Urinary bladder (tissue), 4 donors: ENCODE results near the gene DDX17. TPM values are rescaled to one million over a fixed set of nuclear protein-coding genes. Genes with fewer than 3 reads are reported as not detected.

Source experiments
- DNase-seq: peaks from one replicate; pipeline ENCODE4 v3.0.0-alpha.2; 2015; ENCODE audit errors: extremely low spot score
- H3K27ac ChIP-seq: one replicate; pipeline ENCODE4 v1.5.1; 2013; ENCODE audit warnings: low read depth, mild to moderate bottlenecking, moderate library complexity
- H3K36me3 ChIP-seq: one replicate; pipeline ENCODE4 v1.6.1; 2013; ENCODE audit warnings: mild to moderate bottlenecking, moderate library complexity; ENCODE audit not compliant: insufficient read depth
- H3K4me1 ChIP-seq: one replicate; pipeline ENCODE4 v1.6.1; 2013; ENCODE audit warnings: mild to moderate bottlenecking, moderate library complexity; ENCODE audit not compliant: insufficient read depth
- H3K4me3 ChIP-seq: one replicate; pipeline ENCODE4 v1.5.1; 2013; ENCODE audit warnings: low read depth, low read length
- WGBS: extraction: QIAGEN DNeasy Blood & Tissue Kit; methylation state at CpG from one replicate; pipeline ENCODE4 v1.1.7; 2013; 5-methylcytosine and 5-hydroxymethylcytosine counted together
- polyA plus RNA-seq: library from polyadenylated mRNA; stranded (reverse); fragments of 200-250 nt; gene quantifications from one replicate; pipeline ENCODE4 v1.2.3, GENCODE V29; 2013
- total RNA-seq: library from RNA; depleted of rRNA; stranded (reverse); fragments of >200 nt; gene quantifications from one replicate; pipeline ENCODE4 v1.2.3, GENCODE V29; 2014
- donor health status: healthy with polysubstance abuse.
- donor health status: healthy.

The DDX17 gene
- total and polyA plus RNA-seq, 2 donors: 221 to 653 TPM

DNA sequence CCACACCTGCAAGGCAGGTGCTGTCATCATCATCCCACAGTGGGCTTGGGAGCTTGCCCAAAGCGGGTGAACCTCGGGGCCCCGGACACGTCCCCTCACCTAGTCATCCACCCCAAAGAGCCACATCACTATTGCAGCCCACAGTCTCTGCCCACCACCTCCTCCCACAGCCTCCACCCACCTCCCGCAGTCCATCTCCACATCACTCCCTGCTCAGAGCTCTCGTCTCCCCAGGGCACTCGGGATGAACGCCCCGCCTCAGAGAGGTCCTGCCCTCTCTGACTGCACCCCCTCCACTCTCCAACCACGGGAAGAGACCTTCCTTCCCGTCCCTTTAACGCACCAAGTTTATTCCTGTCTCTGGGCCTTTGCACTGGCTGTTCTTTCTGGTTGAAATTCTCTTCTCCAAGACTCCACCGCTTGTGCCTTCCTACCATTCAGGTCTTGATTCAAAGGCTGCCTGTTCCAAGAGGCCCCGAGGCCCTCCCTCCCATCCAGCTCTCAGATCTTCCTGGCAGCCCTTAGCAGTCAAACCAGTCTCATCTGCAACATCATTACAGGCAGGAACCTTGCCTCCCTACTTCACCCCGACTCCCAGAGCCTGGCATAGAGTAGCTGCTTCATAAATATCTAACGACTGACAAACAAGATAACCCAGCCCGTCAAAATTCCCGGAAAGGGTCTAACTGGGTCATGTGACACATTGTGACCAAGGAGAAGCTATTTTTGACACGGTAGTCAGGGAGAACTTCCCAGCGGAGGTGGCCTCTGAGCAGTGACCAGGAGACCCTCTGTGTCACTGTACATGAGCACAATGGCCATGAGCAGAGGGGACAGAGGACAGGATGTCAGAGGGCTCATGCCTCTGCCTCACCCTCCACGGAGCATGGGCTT, 62.2 kb downstream of the DDX17 start:
- no peaks in the 10 kb centered on the region for H3K36me3 ChIP-seq
- WGBS: 57% methylated on average over 21 of the region's 21 CpGs
- H3K4me3 ChIP-seq: no peak overlapping the region
- H3K4me1 ChIP-seq: no peaks in the 10 kb centered on the region
- H3K27ac ChIP-seq: no peak overlapping the region
- no peak for DNase-seq

DNA sequence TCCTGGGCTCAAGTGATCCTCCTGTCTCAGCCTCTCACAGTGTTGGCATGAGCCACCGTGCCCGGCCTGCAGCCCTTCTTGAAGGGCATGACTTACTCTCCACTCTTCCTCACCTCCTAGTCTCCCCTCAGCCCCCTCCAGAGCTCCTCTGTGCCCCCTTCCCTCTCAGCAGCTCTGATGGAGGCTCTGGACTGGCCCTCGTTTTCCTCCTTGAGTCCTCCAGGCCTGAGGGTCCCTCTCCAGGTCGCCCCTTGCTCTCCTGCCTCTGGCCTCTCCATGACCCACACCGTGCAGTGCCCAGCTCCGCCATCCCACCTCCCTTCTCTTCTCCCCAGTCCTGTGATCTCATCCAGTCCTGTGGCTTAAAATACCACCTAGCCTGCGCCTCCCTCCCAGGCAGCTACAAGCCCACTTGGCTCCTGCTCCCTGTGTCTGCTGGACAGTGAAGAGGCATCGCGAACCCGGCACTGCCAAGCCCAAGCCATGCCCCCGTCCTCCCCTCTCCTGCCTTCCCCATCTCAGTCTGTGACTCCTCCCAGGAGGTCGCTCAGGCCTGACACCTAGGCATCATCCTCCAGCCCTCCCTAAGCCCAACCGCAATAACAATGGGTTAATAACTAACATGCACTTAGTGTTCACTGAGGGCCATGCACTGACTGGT, 63.0 kb downstream of the DDX17 start:
- no peak overlapping the region for H3K27ac ChIP-seq
- H3K36me3 ChIP-seq: no peaks in the 10 kb centered on the region
- H3K4me3 ChIP-seq: no peak overlapping the region
- no peaks in the 10 kb centered on the region for H3K4me1 ChIP-seq
- WGBS: 65% methylated on average over 13 of the region's 13 CpGs
- DNase-seq: no peak

DNA sequence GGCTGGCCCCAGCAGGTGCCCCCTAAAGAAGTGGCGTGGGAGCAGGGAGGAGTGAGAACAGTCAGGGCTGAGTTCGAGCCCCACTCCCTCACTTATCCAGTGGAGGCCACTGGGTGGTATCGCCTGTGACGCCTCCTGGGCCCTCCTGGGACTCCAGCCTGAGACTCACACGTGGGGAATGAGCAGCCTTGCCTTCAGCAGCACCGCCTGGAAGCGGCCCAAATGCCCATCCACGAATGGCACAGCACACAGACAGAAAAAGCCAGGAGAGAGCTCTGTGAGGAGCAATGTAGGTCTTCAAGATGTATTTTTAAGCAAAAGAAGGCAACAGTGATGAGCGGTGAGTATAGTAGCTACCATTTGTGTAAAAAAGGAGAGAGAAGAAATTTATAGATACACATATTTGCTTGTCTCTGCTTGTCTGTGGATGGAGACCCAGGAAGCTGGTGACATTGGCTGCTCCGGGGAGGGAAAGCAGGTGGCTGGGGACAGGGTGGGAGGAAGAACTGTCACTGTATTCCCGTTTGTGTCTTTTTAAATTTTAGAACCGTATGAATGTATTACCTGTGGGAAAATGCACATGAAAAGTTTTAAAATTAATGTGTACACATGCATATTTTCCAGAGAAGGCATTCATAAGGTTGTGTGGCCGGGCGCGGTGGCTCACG, 64.4 kb downstream of the DDX17 start:
- 69% methylated on average over 16 of the region's 16 CpGs for WGBS
- H3K4me3 ChIP-seq: no peak overlapping the region
- no peaks in the 10 kb centered on the region for H3K4me1 ChIP-seq
- no peak for DNase-seq
- no peaks in the 10 kb centered on the region for H3K36me3 ChIP-seq
- no peak overlapping the region for H3K27ac ChIP-seq

DNA sequence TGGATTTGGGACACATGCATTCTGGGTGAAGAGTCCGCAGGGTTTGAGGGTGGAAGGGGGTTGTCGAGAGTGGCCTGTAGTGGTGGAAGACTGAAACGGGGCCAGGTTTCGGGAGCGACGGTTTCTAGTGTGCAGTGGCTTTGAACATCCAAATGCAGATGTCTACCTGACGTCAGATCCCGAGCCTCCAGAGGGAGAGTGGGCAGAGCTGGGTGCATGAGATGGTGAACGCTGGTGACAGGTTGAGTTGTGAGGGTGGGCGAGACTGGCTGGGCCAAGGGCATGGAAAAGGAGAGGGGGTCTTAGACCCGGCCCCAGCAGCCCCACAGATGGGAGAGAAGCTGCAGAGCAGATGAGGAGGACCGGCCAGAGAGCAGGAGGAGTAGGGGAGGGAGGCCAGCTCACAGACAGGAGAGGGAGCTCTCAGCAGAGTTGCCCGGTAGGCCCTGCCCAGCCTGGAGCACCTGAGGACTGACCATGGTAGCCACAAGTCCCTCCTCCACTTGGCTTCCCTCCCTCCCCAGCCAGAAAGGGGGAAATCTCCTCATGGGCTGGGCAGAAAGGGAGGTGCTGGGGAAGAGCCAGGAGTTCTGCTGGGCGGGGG, 65.3 kb downstream of the DDX17 start:
- no peak for DNase-seq
- no peak overlapping the region for H3K27ac ChIP-seq
- WGBS: 77% methylated on average over 14 of the region's 14 CpGs
- H3K4me3 ChIP-seq: no peak overlapping the region
- no peaks in the 10 kb centered on the region for H3K36me3 ChIP-seq
- H3K4me1 ChIP-seq: no peaks in the 10 kb centered on the region

DNA sequence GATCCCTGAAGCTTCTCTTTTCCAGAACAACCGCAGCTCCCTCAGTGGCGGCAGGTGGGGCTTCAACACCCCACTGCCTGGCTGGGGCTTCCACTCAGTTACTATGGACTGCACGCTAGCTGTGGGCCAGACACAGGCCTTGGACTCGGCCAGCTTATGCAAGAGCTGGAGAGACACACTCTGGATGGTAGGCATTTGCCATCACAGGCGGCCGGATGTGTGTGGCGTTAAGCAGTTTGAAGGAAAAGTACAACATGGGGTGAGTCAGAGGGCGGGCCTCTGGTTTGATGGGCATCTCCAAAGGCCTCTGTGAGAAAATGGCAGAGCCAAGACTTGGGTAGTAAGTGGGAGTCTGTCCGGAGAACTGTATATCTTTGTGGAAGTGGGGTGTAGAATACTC, 68.7 kb downstream of the DDX17 start:
- DNase-seq: no peak
- H3K36me3 ChIP-seq: no peaks in the 10 kb centered on the region
- no peak overlapping the region for H3K27ac ChIP-seq
- no peaks in the 10 kb centered on the region for H3K4me1 ChIP-seq
- WGBS: 94% methylated on average over 9 of the region's 9 CpGs
- H3K4me3 ChIP-seq: no peak overlapping the region

DNA sequence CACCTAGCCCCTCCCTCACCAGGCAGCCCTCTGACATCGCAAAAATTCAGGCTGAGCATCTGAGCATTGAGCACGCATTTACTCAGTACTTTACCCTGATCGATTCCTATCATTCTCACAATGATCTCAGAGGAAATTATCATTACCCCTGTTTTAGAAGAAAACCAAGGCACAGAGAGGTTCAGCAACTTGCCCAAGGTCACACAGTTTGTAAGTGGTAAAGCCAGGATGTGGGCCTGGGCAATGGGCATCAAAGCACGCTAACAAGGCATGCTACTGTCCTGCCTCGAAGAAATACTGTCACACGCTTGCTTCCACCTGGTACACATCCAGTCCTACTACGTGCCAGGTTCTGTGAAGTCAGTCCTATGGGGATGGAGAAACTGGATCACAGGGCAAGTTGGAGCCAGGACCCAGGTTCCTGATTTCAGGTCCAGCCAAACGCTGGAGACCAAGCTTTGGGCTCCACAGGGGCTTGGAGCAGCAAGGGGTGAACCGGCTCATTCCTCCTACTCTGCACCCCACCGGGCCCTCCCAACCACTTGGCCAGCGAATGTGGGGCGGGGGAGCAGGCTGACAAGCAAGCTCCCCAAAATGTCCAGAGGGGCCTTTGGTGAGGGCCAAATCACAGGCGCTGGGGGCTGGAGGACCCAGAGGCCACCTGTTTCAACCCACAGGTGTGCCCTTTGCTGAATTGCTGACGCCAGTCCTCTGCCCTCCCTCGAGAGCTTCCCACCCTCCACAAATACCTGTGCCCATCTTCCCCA, 69.3 kb downstream of the DDX17 start:
- H3K36me3 ChIP-seq: no peaks in the 10 kb centered on the region
- WGBS: 91% methylated on average over 15 of the region's 15 CpGs
- no peak overlapping the region for H3K27ac ChIP-seq
- no peaks in the 10 kb centered on the region for H3K4me1 ChIP-seq
- DNase-seq: no peak
- H3K4me3 ChIP-seq: no peak overlapping the region

DNA sequence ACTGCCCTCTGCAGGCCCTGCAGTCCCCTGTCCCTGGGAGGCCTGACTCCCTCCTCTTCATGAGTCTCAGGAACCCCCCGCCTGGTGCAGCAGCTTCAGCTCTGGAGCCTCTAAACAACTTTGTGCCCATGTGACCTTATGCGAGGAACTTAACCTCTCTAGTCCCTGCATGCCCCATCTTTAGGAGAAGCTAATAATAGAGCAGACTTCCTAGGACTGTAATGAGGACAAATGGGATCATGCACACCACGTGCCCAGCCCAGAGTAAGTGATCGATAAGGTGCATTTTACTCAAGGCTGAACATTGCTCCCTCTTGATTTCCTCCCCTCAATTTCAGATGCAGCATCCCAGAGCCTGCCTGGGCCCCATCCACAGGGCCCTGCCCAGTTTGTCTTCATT, 70.1 kb downstream of the DDX17 start:
- Histone ChIP-seq H3K4me1 (no peaks in the 10 kb centered on the region), H3K36me3 (no peaks in the 10 kb centered on the region), H3K4me3 (no peak overlapping the region), H3K27ac (no peak overlapping the region)
- no peak for DNase-seq
- WGBS: 65% methylated on average over 4 of the region's 4 CpGs

DNA sequence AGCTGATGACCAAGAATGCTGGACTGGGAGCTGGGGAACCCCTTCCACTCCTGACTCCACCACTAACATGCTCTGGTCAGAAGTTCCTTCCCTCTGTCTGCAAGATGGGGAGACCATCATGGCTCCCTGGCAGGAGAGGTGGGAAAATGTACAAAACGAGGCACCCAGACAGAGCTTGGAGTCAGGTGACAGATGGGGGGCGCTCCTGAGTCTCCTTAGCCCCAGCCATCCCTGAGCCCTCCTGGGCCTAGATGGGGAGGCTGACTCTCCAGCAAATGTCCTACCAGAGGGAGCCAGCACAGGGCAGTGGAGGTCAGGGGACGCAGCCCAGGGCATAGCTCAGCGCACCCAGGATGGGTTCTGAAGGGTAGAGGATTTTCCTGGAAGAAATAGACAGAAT, 71.1 kb downstream of the DDX17 start:
- Histone ChIP-seq H3K36me3 (no peaks in the 10 kb centered on the region), H3K27ac (no peak overlapping the region), H3K4me3 (no peak overlapping the region), H3K4me1 (no peaks in the 10 kb centered on the region)
- no peak for DNase-seq
- WGBS: 74% methylated on average over 4 of the region's 4 CpGs

DNA sequence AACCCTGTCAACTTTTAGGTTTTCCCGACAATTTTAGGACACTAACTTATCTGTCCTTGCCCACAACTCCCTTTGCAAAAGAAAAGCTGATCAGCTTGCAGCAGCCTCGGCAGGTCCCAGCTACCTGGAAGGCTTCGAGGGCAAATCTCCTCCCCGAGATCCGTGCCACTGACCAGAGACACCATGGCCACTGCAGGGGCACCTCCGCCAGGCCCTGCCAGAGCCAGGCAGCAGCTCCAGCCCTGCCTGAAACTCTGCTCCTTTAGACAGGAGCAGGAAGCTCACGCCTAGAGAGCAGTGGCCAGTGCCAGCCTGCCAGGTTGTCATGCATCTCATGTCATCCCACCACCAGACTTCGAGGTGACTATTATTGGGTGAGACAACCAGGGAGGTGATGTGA, 72.2 kb downstream of the DDX17 start:
- H3K36me3 ChIP-seq: no peaks in the 10 kb centered on the region
- H3K4me3 ChIP-seq: no peak overlapping the region
- WGBS: 84% methylated on average over 8 of the region's 8 CpGs
- no peaks in the 10 kb centered on the region for H3K4me1 ChIP-seq
- DNase-seq: no peak
- H3K27ac ChIP-seq: no peak overlapping the region

Other genes with a start within 250 kb of the DDX17 start
- gene TMEM184B, start 233.3 kb downstream of the DDX17 start, total RNA-seq: 24.8 TPM
- 51.5 TPM for gene TMEM184B, start 233.3 kb downstream of the DDX17 start, polyA plus RNA-seq
- gene CSNK1E, start 188.9 kb downstream of the DDX17 start, total RNA-seq: 71.4 TPM
- gene CSNK1E, start 188.9 kb downstream of the DDX17 start, polyA plus RNA-seq: 95.8 TPM
- not detected for gene KCNJ4, start 51.1 kb downstream of the DDX17 start, total RNA-seq
- not detected for gene KCNJ4, start 51.1 kb downstream of the DDX17 start, polyA plus RNA-seq
- 75.7 TPM for gene KDELR3, start 38.2 kb downstream of the DDX17 start, total RNA-seq
- 4.7 TPM for gene KDELR3, start 38.2 kb downstream of the DDX17 start, polyA plus RNA-seq
- gene DMC1, start 63.9 kb upstream of the DDX17 start, total RNA-seq: 6.9 TPM
- gene DMC1, start 63.9 kb upstream of the DDX17 start, polyA plus RNA-seq: 1.8 TPM
- gene FAM227A, start 150.1 kb upstream of the DDX17 start, total RNA-seq: 4.9 TPM
- 0.48 TPM for gene FAM227A, start 150.1 kb upstream of the DDX17 start, polyA plus RNA-seq
- gene CBY1, start 150.3 kb upstream of the DDX17 start, total RNA-seq: 17.0 TPM
- 63.5 TPM for gene CBY1, start 150.3 kb upstream of the DDX17 start, polyA plus RNA-seq
- gene TOMM22, start 175.6 kb upstream of the DDX17 start, total RNA-seq: 34.4 TPM
- gene TOMM22, start 175.6 kb upstream of the DDX17 start, polyA plus RNA-seq: 35.8 TPM
- gene JOSD1, start 194.6 kb upstream of the DDX17 start, total RNA-seq: 40.2 TPM
- 43.9 TPM for gene JOSD1, start 194.6 kb upstream of the DDX17 start, polyA plus RNA-seq
- gene GTPBP1, start 199.6 kb upstream of the DDX17 start, total RNA-seq: 30.8 TPM
- 27.8 TPM for gene GTPBP1, start 199.6 kb upstream of the DDX17 start, polyA plus RNA-seq
- gene SUN2, start 249.7 kb upstream of the DDX17 start, total RNA-seq: 59.7 TPM
- gene SUN2, start 249.7 kb upstream of the DDX17 start, polyA plus RNA-seq: 271 TPM